Activated CD4-positive, alpha-beta memory T cell treated with anti-CD3 and anti-CD28 coated beads, Interleukin-2, amount 10 ng/mL, durations not matched to agents 7 days and 5 days (primary cell): ENCODE data around the gene IRX4. TPM values are rescaled to one million over a fixed set of nuclear protein-coding genes. Genes with fewer than 3 reads are reported as not detected.

Experiments used
- CTCF ChIA-PET: fragments of 350-600 bp; sonication (Branson Sonifier 250); formaldehyde crosslinking; loops from one replicate; lab custom pipeline; 2021; ENCODE audit warnings: antibody characterized with exemption, inconsistent platforms; lab: Charles Lee
- POLR2A ChIA-PET: fragments of 350-600 bp; sonication (Branson Sonifier 250); formaldehyde crosslinking; loops from one replicate; lab custom pipeline; 2021; ENCODE audit warnings: antibody characterized with exemption; lab: Charles Lee
- DNase-seq: peaks from one replicate; pipeline ENCODE4 v3.0.0-alpha.2; 2020
- H3K27ac Mint-ChIP-seq: one replicate; pipeline ENCODE4 v1.8.0; 2021; ENCODE audit warnings: mild to moderate bottlenecking, mixed read lengths
- H3K27me3 Mint-ChIP-seq: one replicate; pipeline ENCODE4 v1.8.0; 2021; ENCODE audit warnings: mixed read lengths
- H3K36me3 Mint-ChIP-seq: one replicate; pipeline ENCODE4 v1.8.0; 2021; ENCODE audit warnings: low read depth, mixed read lengths
- H3K4me1 Mint-ChIP-seq: one replicate; pipeline ENCODE4 v1.8.0; 2021; ENCODE audit warnings: mixed read lengths
- H3K4me3 Mint-ChIP-seq: one replicate; pipeline ENCODE4 v1.8.0; 2021; ENCODE audit warnings: mild to moderate bottlenecking, mixed read lengths
- H3K9me3 Mint-ChIP-seq: one replicate; pipeline ENCODE4 v1.8.0; 2021; ENCODE audit warnings: mixed read lengths
- total RNA-seq, 2 experiments: library from RNA; stranded (reverse); gene quantifications; one replicate each; pipeline ENCODE4 v1.2.3, GENCODE V29; 2021

Gene IRX4
- total RNA-seq, result not detected

DNA sequence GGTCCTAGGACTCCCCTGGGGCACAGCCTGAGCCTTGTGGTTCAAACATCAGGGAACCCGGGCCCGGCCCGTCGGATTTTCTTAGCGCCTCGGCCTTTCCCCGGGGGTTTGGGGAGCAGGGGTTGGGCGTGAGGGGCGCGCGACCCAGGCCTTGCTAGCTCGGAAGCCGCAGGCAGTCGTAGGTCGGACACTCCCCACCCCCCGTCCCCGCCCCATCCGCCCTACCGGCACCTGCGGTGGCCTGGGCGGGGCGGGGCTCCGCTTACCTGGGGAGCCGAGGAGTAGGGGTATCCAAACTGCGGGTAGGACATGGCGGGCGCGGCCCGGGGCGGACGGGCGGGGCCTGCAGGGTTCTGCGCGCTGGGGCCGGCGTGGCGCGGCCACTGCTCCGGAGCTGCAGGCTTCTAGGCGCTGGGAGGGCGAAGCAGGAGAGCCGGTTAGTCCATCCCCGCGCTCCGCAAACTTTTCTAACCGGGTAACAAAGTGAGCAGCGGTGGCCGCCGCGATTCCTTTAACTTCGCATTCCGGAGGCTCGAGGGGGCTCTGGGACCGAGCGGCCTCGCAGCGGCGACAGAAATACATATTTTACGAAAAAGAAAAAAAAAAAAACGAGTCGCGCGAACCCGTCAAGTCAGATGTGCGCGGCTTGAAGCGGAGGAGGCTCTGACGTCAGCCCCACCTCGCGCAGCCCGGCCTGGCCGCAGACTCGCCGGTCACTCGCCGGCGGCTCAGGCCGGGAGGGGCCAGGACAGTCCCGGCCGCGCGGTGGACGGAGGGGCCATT lies at the start of gene IRX4:
Gene IRX4, minus strand, starts transcription at position 589 of the 783 bp plus-strand sequence. Its CDS starts 278 bp downstream, at position 311.
- peaks cover 7% of the 10 kb centered on the region for H3K36me3 Mint-ChIP-seq
- peaks cover 49% of the 10 kb centered on the region for H3K27me3 Mint-ChIP-seq
- DNase-seq, result no peak
- H3K4me3 Mint-ChIP-seq, result no peak within 1 kb of the TSS
- H3K4me1 Mint-ChIP-seq, result peaks cover 3% of the 10 kb centered on the region
- CTCF ChIA-PET, result no interaction called here
- H3K27ac Mint-ChIP-seq, result no peak within 1 kb of the TSS
- H3K9me3 Mint-ChIP-seq, result no peaks in the 10 kb centered on the region
- POLR2A ChIA-PET, result no interaction called here

DNA sequence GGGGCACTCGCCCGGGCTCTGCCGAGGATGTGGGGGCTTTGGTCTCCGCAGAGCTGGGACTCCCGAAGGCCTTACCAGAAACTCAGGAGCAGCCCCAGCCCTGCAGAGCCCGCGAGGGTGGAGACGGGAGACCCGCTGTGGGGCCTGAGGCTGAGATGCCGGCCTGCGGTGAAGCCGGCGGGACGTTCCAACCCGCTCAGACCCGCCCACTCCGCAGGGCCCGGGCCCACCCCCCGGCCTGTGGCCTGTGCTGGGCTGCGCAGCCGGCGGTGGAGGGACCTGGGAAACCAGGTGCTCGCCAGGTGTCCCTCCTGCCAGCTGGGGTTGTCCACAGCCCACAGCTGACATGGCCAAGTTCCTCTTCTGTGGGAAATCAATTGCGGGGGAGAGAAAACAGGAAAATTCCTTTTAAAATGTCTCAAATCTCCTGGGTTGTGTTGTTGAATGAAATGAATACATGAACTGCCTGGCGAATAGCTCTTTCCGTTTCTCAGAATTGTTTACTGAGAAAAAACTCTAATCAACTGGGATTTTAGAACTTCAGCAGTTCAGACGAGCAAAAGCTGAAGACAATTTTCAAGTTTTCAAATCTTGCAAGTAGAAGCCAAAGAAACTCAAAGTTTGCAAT lies 49.0 kb upstream of the IRX4 start:
- no peaks in the 10 kb centered on the region for H3K36me3 Mint-ChIP-seq
- ChIA-PET POLR2A (no interaction called here), CTCF (no interaction called here)
- H3K27me3 Mint-ChIP-seq, result peaks cover 31% of the 10 kb centered on the region
- H3K4me3 Mint-ChIP-seq, result no peak overlapping the region
- no peaks in the 10 kb centered on the region for H3K4me1 Mint-ChIP-seq
- no peaks in the 10 kb centered on the region for H3K9me3 Mint-ChIP-seq
- no peak for DNase-seq
- H3K27ac Mint-ChIP-seq, result no peak overlapping the region

- H3K4me3 Mint-ChIP-seq, result no peak overlapping the region
- no peaks in the 10 kb centered on the region for H3K36me3 Mint-ChIP-seq
- H3K27ac Mint-ChIP-seq, result no peak overlapping the region
- H3K27me3 Mint-ChIP-seq, result peaks cover 28% of the 10 kb centered on the region
- CTCF ChIA-PET, result no interaction called here
- H3K9me3 Mint-ChIP-seq, result no peaks in the 10 kb centered on the region
- POLR2A ChIA-PET, result no interaction called here
- H3K4me1 Mint-ChIP-seq, result no peaks in the 10 kb centered on the region
- DNase-seq, result no peak
These were observed 48.3 kb upstream of the IRX4 start for GRCh38 chr5:1930880-1931603.

DNA sequence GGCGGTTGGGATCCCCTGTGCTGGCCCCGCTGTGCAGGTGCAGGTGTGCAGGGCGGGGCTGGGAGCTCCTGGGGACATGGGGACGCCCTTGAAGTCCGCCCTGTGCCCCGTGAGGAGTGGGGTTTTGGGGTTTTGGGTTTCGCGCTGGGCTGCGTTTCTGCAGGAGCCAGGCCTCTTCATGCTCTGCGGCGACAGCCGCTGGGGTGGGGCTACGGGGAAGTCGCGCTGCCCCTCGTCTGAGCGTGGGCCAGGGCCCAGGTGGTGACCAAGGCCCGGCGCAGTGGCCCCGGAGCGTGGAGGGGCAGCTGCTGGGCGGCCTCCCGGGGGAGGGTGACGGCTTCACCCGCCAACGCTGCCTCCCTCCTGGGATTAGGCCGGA lies 47.8 kb upstream of the IRX4 start:
- no peaks in the 10 kb centered on the region for H3K9me3 Mint-ChIP-seq
- CTCF ChIA-PET, result no interaction called here
- no peak overlapping the region for H3K27ac Mint-ChIP-seq
- POLR2A ChIA-PET, result no interaction called here
- H3K36me3 Mint-ChIP-seq, result no peaks in the 10 kb centered on the region
- H3K4me1 Mint-ChIP-seq, result no peaks in the 10 kb centered on the region
- H3K27me3 Mint-ChIP-seq, result peaks cover 26% of the 10 kb centered on the region
- H3K4me3 Mint-ChIP-seq, result no peak overlapping the region
- no peak for DNase-seq

GRCh38 chr5:1929108-1929991 lies 46.6 kb upstream of the IRX4 start:
- no peaks in the 10 kb centered on the region for H3K9me3 Mint-ChIP-seq
- ChIA-PET POLR2A (no interaction called here), CTCF (no interaction called here)
- no peak for DNase-seq
- H3K4me3 Mint-ChIP-seq, result no peak overlapping the region
- H3K36me3 Mint-ChIP-seq, result no peaks in the 10 kb centered on the region
- H3K27ac Mint-ChIP-seq, result no peak overlapping the region
- H3K27me3 Mint-ChIP-seq, result peaks cover 20% of the 10 kb centered on the region
- H3K4me1 Mint-ChIP-seq, result no peaks in the 10 kb centered on the region

DNA sequence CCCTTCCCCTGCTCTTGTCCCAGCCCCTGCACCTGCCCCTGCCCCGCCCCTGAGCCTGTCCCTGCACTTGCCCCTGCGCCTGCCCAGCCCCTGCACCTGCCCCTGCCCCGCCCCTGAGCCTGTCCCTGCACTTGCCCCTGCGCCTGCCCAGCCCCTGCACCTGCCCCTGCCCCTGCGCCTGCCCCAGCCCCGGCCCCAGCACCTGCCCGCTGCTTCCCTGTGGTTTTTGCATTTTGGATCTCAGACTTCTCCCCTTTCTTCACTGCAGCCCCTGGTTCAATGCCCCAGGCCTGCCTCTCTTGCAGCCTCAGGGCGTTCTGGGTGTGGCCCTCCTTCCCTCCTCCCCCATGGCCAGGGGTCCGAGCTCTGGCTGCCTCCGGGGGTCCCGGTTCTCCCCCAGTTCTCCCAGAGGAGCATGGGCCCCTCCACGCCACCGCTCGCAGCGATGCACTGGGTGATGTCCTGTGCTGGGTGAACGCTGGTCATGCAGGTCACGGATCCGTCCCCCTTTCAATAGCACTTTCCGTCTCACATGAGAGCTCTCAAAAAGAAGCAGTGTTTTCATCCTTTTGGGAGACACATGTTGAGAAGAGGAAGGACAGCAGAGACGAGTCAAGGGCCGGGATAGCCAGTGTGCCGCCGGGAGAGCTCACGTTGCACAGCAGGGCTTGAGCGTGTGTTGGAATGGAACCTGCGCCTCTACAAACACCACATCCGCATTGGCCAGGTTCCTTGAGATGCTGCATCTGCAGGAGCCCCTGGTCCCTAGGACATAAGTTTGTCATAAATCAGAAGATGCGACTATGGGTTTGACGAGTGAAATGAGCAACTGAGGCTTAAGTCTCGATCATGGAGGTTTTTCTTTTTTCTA lies 44.0 kb upstream of the IRX4 start:
- H3K4me3 Mint-ChIP-seq, result no peak overlapping the region

GRCh38 chr5:1926071-1926440 lies 43.3 kb upstream of the IRX4 start:
- Mint-ChIP-seq H3K4me1 (no peaks in the 10 kb centered on the region), H3K36me3 (no peaks in the 10 kb centered on the region), H3K9me3 (no peaks in the 10 kb centered on the region), H3K27me3 (no peaks in the 10 kb centered on the region), H3K27ac (no peak overlapping the region), H3K4me3 (no peak overlapping the region)
- POLR2A ChIA-PET, result no interaction called here
- no peak for DNase-seq
- CTCF ChIA-PET, result no interaction called here

More for the DNA sequence above, 44.0 kb upstream of the IRX4 start:
- CTCF ChIA-PET, result no interaction called here
- Mint-ChIP-seq H3K27ac (no peak overlapping the region), H3K9me3 (no peaks in the 10 kb centered on the region), H3K27me3 (peaks cover 3% of the 10 kb centered on the region), H3K4me1 (no peaks in the 10 kb centered on the region), H3K36me3 (no peaks in the 10 kb centered on the region)
- POLR2A ChIA-PET, result no interaction called here
- DNase-seq, result no peak

- ChIA-PET CTCF (no interaction called here), POLR2A (no interaction called here)
- H3K9me3 Mint-ChIP-seq, result no peaks in the 10 kb centered on the region
- no peak overlapping the region for H3K27ac Mint-ChIP-seq
- no peak for DNase-seq
- H3K27me3 Mint-ChIP-seq, result no peaks in the 10 kb centered on the region
- H3K36me3 Mint-ChIP-seq, result no peaks in the 10 kb centered on the region
- no peaks in the 10 kb centered on the region for H3K4me1 Mint-ChIP-seq
- no peak overlapping the region for H3K4me3 Mint-ChIP-seq
These were observed 42.7 kb upstream of the IRX4 start for GRCh38 chr5:1925111-1926070.

DNA sequence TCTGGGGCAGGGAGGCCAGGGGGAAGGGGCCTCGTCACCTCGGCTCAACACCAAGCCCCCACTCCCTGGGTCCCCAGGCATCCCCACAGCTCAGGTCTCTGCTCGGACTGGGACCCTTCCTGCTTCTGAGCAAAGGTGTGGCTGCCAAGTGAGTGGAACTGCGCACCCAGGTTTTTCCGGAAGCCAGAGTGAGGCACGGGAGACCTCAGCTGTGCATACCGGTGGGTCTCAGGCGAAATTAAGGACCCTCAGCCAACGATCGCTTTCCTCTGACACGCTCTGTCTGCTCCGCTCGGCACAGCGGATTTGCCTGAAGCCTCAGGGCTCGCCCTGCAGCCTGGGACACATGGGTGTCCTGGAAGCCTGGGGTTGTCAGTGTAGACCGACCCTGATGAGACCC lies 41.0 kb upstream of the IRX4 start:
- Mint-ChIP-seq H3K27me3 (no peaks in the 10 kb centered on the region), H3K9me3 (no peaks in the 10 kb centered on the region), H3K4me1 (no peaks in the 10 kb centered on the region), H3K4me3 (no peak overlapping the region), H3K27ac (no peak overlapping the region), H3K36me3 (no peaks in the 10 kb centered on the region)
- DNase-seq, result no peak
- ChIA-PET CTCF (no interaction called here), POLR2A (no interaction called here)

DNA sequence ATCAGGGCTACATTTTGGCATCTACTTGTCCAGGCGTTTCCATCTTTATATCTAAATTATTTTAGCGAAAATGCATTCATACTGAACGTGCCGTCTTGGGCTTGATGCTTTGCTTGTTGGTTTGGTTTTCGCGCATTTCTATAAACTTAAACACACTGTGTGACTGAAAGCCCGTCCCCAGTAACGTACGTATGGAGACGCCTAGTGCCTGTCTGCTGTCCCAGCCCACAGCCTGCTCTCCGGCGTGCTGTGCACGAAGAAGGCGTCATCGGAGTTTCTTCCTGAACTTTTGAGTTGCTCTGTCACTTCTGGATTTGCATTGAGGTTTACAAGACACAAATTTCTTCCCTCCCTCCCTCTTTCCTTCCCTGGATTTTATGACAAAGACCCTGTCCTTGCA lies 40.6 kb upstream of the IRX4 start:
- H3K9me3 Mint-ChIP-seq, result no peaks in the 10 kb centered on the region
- DNase-seq, result no peak
- ChIA-PET CTCF (no interaction called here), POLR2A (no interaction called here)
- H3K27me3 Mint-ChIP-seq, result no peaks in the 10 kb centered on the region
- no peaks in the 10 kb centered on the region for H3K4me1 Mint-ChIP-seq
- H3K27ac Mint-ChIP-seq, result no peak overlapping the region
- H3K4me3 Mint-ChIP-seq, result no peak overlapping the region
- H3K36me3 Mint-ChIP-seq, result no peaks in the 10 kb centered on the region

DNA sequence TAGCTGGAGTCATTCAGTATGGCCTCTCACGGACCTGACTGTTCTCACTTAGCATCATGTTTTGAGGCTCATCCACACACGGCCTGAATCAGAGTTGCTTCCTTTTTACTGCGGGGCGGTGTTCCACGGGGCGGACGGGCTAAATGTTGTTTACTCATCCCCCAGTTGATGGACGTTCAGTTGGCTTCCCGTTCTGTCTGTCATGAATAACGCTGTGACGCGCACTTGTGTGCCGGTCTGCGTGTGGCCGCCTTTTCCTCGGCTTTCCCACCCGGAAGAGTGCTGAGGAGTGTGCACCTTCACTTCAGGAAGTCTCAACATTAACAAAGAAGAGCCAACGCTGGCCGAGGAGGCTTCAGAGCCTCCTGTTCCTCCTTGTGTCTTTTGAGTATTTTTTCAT lies 39.0 kb upstream of the IRX4 start:
- CTCF ChIA-PET, result no interaction called here
- H3K27me3 Mint-ChIP-seq, result no peaks in the 10 kb centered on the region
- H3K9me3 Mint-ChIP-seq, result no peaks in the 10 kb centered on the region
- H3K36me3 Mint-ChIP-seq, result no peaks in the 10 kb centered on the region
- POLR2A ChIA-PET, result no interaction called here
- no peak overlapping the region for H3K27ac Mint-ChIP-seq
- no peak for DNase-seq
- no peaks in the 10 kb centered on the region for H3K4me1 Mint-ChIP-seq
- no peak overlapping the region for H3K4me3 Mint-ChIP-seq
